SU-DHL-6 (cell line): ENCODE results near the gene PHACTR3.

ENCODE experiments used
- H2AFZ ChIP-seq: fragments of 200-600 bp; sonication (generic); 2 replicates; pipeline ENCODE4 v1.6.1; 2014; ENCODE audit warnings: low read depth, mild to moderate bottlenecking, moderate library complexity, mixed read lengths, antibody characterized with exemption, low read length; ENCODE audit not compliant: severe bottlenecking
- H3F3A ChIP-seq: fragments of 200-600 bp; shearing (Covaris generic); 2 replicates; pipeline ENCODE4 v1.6.0; 2016; ENCODE audit warnings: antibody characterized with exemption, mild to moderate bottlenecking; ENCODE audit not compliant: insufficient read depth
- H3K27ac ChIP-seq: fragments of 200-600 bp; sonication (generic); 2 replicates; pipeline ENCODE4 v1.5.1; 2016; ENCODE audit warnings: low read depth, mild to moderate bottlenecking, low read length, moderate library complexity, mixed read lengths
- H3K27me3 ChIP-seq: fragments of 200-600 bp; sonication (generic), shearing (Covaris generic); 2 replicates; pipeline ENCODE4 v1.6.0; 2014; ENCODE audit warnings: mild to moderate bottlenecking, low read length
- H3K36me3 ChIP-seq: fragments of 200-600 bp; sonication (generic); 2 replicates; pipeline ENCODE4 v1.6.1; 2014; ENCODE audit warnings: mild to moderate bottlenecking, low read length, mixed read lengths
- H3K4me2 ChIP-seq: fragments of 300-600, 200-600 bp; shearing (Covaris generic), sonication (generic); 2 replicates; pipeline ENCODE4 v1.6.0; 2014; ENCODE audit warnings: low read length, low read depth, mild to moderate bottlenecking; ENCODE audit not compliant: poor library complexity, severe bottlenecking
- H3K4me3 ChIP-seq: fragments of 200-600 bp; sonication (generic); 2 replicates; pipeline ENCODE4 v1.5.1; 2014; ENCODE audit warnings: antibody characterized with exemption, low read length, mild to moderate bottlenecking, mixed read lengths; ENCODE audit not compliant: insufficient read depth, poor library complexity, severe bottlenecking
- H3K79me2 ChIP-seq: fragments of 200-600 bp; sonication (generic); 2 replicates; pipeline ENCODE4 v1.6.1; 2014; ENCODE audit warnings: mild to moderate bottlenecking, low read length, moderate library complexity; ENCODE audit not compliant: insufficient read depth
- H3K9ac ChIP-seq: fragments of 200-600 bp; sonication (generic); 2 replicates; pipeline ENCODE4 v1.7.0; 2014; ENCODE audit warnings: mild to moderate bottlenecking, low read length
- H3K9me2 ChIP-seq: fragments of 200-600 bp; sonication (generic); replicated peaks from 2 replicates; pipeline ENCODE4 v1.6.1; 2014; ENCODE audit warnings: low read length; ENCODE audit not compliant: insufficient read depth
- H3K9me3 ChIP-seq: fragments of 200-600 bp; sonication (generic); 2 replicates; pipeline ENCODE4 v1.6.1; 2014; ENCODE audit warnings: low read length, mixed read lengths; ENCODE audit not compliant: insufficient read depth
- H4K20me1 ChIP-seq: fragments of 200-600 bp; sonication (generic); 2 replicates; pipeline ENCODE4 v1.6.1; 2014; ENCODE audit warnings: low read depth, mild to moderate bottlenecking, antibody characterized with exemption, low read length, moderate library complexity, mixed read lengths
- EZH2phosphoT487 ChIP-seq: fragments of 200-600 bp; sonication (generic), shearing (Covaris generic); conservative IDR thresholded peaks from 2 replicates; pipeline ENCODE4 v1.6.1; 2018; ENCODE audit warnings: mild to moderate bottlenecking, antibody characterized with exemption, low read length, moderate library complexity, mixed read lengths
- TF ChIP-seq, protein P1 (sequence below): fragments of 200-600 bp; sonication (generic); IDR thresholded peaks from one replicate; pipeline ENCODE4 v1.5.1; 2017; ENCODE audit warnings: antibody characterized with exemption, mild to moderate bottlenecking, low read length, moderate library complexity; ENCODE audit not compliant: insufficient read depth, poor library complexity, severe bottlenecking

Gene PHACTR3

DNA sequence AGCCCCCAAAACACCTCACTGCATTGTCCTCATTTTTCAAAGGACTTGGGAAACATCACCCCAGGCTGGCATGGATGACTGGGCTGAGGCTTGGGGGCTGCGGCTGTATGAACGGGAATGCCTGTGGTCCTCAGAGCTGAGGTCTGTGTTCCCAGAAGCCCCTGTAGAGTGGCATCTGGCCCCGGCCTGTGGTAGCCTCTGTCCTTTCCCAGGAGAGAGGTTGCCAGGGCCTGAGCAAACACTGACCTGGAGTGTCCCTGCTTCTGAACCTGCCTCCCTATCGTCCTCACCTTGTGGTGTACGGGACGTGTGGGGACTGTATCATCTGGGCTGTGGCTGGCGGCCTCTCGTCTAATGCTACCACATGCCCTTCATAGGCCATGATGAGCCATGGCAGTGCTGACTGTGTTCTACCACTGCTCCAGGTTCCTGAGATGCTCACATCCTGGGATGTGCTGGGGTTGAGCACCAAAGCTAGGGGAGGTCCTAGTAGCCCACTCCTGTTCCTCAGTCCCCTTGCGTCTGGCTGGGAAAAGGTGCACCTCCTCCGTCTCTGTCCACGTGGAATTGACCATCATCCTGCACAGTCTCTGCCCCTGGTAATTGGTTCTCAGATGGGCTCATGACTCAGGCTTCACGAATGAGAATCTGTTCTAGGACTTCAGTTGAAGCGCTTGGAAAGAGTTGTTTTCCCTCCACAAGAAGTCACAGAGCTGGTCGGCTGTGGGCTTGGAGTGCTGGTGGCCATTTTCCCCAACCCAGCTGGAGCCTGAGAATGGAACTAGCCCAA lies 27.6 kb downstream of the PHACTR3 start:
- Histone ChIP-seq H3K4me2 (no peak overlapping the region), H3K9ac (no peak overlapping the region), H3K4me3 (no peak overlapping the region), H3K9me2 (no peaks in the 10 kb centered on the region), H3K27ac (no peak overlapping the region), H2AFZ (no peak overlapping the region), H3K27me3 (no peaks in the 10 kb centered on the region), H3K79me2 (no peaks in the 10 kb centered on the region), H3K36me3 (no peaks in the 10 kb centered on the region), H3K9me3 (no peaks in the 10 kb centered on the region), H3F3A (no peaks in the 10 kb centered on the region), H4K20me1 (no peaks in the 10 kb centered on the region)
- no peak for TF ChIP-seq EZH2phosphoT487
- TF ChIP-seq, protein P1, sequence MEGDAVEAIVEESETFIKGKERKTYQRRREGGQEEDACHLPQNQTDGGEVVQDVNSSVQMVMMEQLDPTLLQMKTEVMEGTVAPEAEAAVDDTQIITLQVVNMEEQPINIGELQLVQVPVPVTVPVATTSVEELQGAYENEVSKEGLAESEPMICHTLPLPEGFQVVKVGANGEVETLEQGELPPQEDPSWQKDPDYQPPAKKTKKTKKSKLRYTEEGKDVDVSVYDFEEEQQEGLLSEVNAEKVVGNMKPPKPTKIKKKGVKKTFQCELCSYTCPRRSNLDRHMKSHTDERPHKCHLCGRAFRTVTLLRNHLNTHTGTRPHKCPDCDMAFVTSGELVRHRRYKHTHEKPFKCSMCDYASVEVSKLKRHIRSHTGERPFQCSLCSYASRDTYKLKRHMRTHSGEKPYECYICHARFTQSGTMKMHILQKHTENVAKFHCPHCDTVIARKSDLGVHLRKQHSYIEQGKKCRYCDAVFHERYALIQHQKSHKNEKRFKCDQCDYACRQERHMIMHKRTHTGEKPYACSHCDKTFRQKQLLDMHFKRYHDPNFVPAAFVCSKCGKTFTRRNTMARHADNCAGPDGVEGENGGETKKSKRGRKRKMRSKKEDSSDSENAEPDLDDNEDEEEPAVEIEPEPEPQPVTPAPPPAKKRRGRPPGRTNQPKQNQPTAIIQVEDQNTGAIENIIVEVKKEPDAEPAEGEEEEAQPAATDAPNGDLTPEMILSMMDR, result no peak

DNA sequence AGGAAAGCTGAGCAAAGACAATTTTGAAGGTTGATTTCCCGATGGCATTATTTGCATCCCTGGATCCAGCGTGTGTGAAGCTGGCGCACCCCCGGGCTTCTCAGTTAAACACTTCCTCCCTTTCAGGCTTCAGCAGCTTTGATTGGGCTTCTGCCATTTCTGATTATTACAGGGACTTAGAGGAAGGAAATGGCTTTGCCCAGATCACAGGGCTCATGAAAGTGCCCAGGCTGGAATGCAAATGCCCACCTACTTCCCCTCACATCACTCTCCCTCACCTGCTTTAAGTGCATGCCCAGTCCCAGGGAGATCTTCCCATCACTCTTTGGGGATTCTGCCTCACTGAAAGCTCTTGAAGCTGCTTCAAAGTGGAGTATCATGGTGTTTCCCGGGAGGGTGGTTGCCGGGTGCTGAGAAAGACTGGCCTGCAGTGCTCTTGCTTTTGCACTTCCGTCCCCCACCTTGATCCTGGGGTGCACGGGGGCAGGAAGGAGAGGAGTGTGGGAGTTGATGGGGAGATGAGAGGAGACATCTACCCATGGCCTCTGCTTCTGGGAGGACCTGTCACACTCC lies 28.3 kb downstream of the PHACTR3 start:
- no peaks in the 10 kb centered on the region for H3K27me3 ChIP-seq
- H4K20me1 ChIP-seq, result no peaks in the 10 kb centered on the region
- H3K9ac ChIP-seq, result no peak overlapping the region
- no peaks in the 10 kb centered on the region for H3K36me3 ChIP-seq
- H3K79me2 ChIP-seq, result no peaks in the 10 kb centered on the region
- no peak for TF ChIP-seq EZH2phosphoT487
- TF ChIP-seq, protein P1, result no peak
- no peaks in the 10 kb centered on the region for H3F3A ChIP-seq
- no peak overlapping the region for H3K27ac ChIP-seq
- no peaks in the 10 kb centered on the region for H3K9me3 ChIP-seq
- no peak overlapping the region for H2AFZ ChIP-seq
- H3K4me3 ChIP-seq, result no peak overlapping the region
- H3K4me2 ChIP-seq, result no peak overlapping the region
- no peaks in the 10 kb centered on the region for H3K9me2 ChIP-seq

DNA sequence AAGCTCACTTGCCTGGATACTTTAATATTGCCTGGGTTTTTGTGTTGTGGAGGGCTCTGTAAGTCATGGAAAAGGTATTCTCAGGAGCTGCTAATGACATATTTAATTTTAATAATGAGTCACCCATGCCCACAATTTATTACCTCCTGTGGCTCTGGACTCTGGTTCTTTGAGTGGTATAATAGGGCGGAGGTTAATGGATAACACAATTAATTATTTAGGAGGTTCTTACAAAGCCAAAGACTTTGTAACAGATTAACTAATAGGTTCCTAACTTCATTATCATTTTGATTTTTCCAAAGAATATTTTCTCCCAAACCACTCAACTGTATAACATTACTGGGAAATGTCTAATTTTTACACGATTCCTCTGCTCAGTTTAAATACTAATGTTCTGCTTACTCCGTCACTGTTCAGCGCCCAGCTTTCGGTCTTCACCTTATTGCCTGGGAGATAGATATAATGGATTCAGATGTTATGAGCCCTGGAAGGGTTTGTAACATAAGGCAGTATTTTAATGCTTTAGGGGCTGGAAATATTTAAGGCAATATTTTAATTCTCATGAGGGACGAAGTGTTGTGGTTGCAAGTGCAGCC lies 29.4 kb downstream of the PHACTR3 start:
- H4K20me1 ChIP-seq, result no peaks in the 10 kb centered on the region
- no peak overlapping the region for H3K9ac ChIP-seq
- no peaks in the 10 kb centered on the region for H3K27me3 ChIP-seq
- H3K4me3 ChIP-seq, result no peak overlapping the region
- no peaks in the 10 kb centered on the region for H3K9me3 ChIP-seq
- no peaks in the 10 kb centered on the region for H3F3A ChIP-seq
- H3K36me3 ChIP-seq, result no peaks in the 10 kb centered on the region
- no peak for TF ChIP-seq EZH2phosphoT487
- TF ChIP-seq, protein P1, result no peak
- H3K27ac ChIP-seq, result no peak overlapping the region
- H3K9me2 ChIP-seq, result no peaks in the 10 kb centered on the region
- H2AFZ ChIP-seq, result no peak overlapping the region
- no peak overlapping the region for H3K4me2 ChIP-seq
- no peaks in the 10 kb centered on the region for H3K79me2 ChIP-seq
